T-helper 17 cell (primary cell): ENCODE data around the gene MCF2L. TPM values are rescaled to one million over a fixed set of nuclear protein-coding genes. Genes with fewer than 3 reads are reported as not detected.

Source experiments
- ATAC-seq: fragments of 150-1000 bp; cut with Tn5 transposase; 2 replicates; pipeline ENCODE4 v1.10.0; 2021; ENCODE audit warnings: mild to moderate bottlenecking, moderate library complexity
- DNase-seq, 3 donors: peaks; one replicate each; pipeline versions ENCODE4 v3.0.0 to v3.0.0-alpha.2; 2020 to 2021
- H3K9me3 ChIP-seq: one replicate; pipeline ENCODE4 v1.7.0; 2013; ENCODE audit warnings: low read length, mild to moderate bottlenecking; ENCODE audit not compliant: control insufficient read depth, poor library complexity, severe bottlenecking
- H3K27ac Mint-ChIP-seq: one replicate; pipeline ENCODE4 v1.8.0; 2022; ENCODE audit warnings: mild to moderate bottlenecking, moderate library complexity, mixed read lengths
- H3K27me3 Mint-ChIP-seq: one replicate; pipeline ENCODE4 v1.8.0; 2022; ENCODE audit warnings: mixed read lengths
- H3K36me3 Mint-ChIP-seq: one replicate; pipeline ENCODE4 v1.8.0; 2022; ENCODE audit warnings: low read depth, mixed read lengths
- H3K4me1 Mint-ChIP-seq: one replicate; pipeline ENCODE4 v1.8.0; 2022; ENCODE audit warnings: mild to moderate bottlenecking, mixed read lengths
- H3K4me3 Mint-ChIP-seq: one replicate; pipeline ENCODE4 v1.8.0; 2022; ENCODE audit warnings: mild to moderate bottlenecking, moderate library complexity, mixed read lengths
- total RNA-seq, 4 donors: library from RNA in 2 of 4; stranded (reverse) in 2 of 4; gene quantifications; one replicate each; pipeline ENCODE4 v1.2.3 and lab custom pipeline; 2022 to 2026

Gene MCF2L
- total RNA-seq, 2 donors from 2014 or later = 9.7 to 13.2 TPM

- Mint-ChIP-seq H3K36me3 (no peaks in the 10 kb centered on the region), H3K27ac (no peak overlapping the region), H3K4me3 (no peak overlapping the region), H3K4me1 (no peaks in the 10 kb centered on the region), H3K27me3 (peaks cover 15% of the 10 kb centered on the region)
- no peak for DNase-seq
- no peaks in the 10 kb centered on the region for H3K9me3 ChIP-seq
- no peak for ATAC-seq
These were observed 166.3 kb downstream of the MCF2L start for GRCh38 chr13:113135281-113135760.

DNA sequence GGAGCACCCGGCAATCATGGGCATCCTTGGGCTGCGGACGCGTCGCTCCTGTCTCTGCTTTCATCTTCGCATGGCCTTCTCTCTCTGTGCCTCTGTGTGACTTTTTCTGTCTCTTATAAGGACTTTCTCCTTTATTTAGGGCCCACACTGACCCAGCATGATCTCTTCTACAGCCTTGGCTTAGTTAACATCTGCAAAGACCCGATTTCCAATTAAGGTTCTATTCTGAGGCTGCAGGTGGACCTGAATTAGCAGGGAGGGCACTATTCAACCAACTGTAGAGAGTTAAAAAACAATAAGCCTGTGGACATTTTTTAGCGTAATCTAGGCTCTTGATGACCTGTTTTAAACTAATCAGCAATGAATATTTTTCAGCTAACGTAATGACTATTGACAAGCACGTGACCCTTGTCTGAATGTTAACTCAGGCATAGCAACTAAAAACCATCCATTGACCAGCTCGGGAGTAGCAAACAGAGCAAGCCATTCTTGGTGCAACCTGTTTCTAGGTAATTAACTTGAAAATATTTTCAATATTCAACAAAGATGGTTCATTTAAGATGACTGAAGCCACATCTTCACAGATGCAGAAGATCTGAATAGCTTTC, 168.8 kb downstream of the MCF2L start:
- Mint-ChIP-seq H3K4me1 (no peaks in the 10 kb centered on the region), H3K27ac (no peak overlapping the region), H3K36me3 (no peaks in the 10 kb centered on the region), H3K4me3 (no peak overlapping the region), H3K27me3 (peaks cover 10% of the 10 kb centered on the region)
- DNase-seq (no peak), ATAC-seq (no peak)
- H3K9me3 ChIP-seq = no peaks in the 10 kb centered on the region

GRCh38 chr13:113138792-113139551, 170.0 kb downstream of the MCF2L start:
- peaks cover 8% of the 10 kb centered on the region for H3K27me3 Mint-ChIP-seq
- no peak overlapping the region for H3K27ac Mint-ChIP-seq
- DNase-seq = no peak
- no peaks in the 10 kb centered on the region for H3K9me3 ChIP-seq
- H3K4me3 Mint-ChIP-seq = no peak overlapping the region
- no peak for ATAC-seq
- peaks cover 2% of the 10 kb centered on the region for H3K4me1 Mint-ChIP-seq
- H3K36me3 Mint-ChIP-seq = no peaks in the 10 kb centered on the region

- DNase-seq = no peak
- Mint-ChIP-seq H3K27ac (no peak overlapping the region), H3K36me3 (no peaks in the 10 kb centered on the region), H3K4me1 (peaks cover 2% of the 10 kb centered on the region), H3K4me3 (no peak overlapping the region), H3K27me3 (peaks cover 8% of the 10 kb centered on the region)
- no peak for ATAC-seq
- H3K9me3 ChIP-seq = no peaks in the 10 kb centered on the region
These were observed 170.6 kb downstream of the MCF2L start for GRCh38 chr13:113139577-113139976.

- peaks cover 2% of the 10 kb centered on the region for H3K4me1 Mint-ChIP-seq
- H3K36me3 Mint-ChIP-seq = no peaks in the 10 kb centered on the region
- H3K27me3 Mint-ChIP-seq = peaks cover 8% of the 10 kb centered on the region
- H3K4me3 Mint-ChIP-seq = no peak overlapping the region
- ATAC-seq = no peak
- no peak for DNase-seq
- no peaks in the 10 kb centered on the region for H3K9me3 ChIP-seq
- H3K27ac Mint-ChIP-seq = no peak overlapping the region
These were observed 171.9 kb downstream of the MCF2L start for GRCh38 chr13:113140677-113141600.

- no peaks in the 10 kb centered on the region for H3K9me3 ChIP-seq
- no peak overlapping the region for H3K27ac Mint-ChIP-seq
- H3K4me3 Mint-ChIP-seq = no peak overlapping the region
- DNase-seq (no peak), ATAC-seq (no peak)
- peaks cover 2% of the 10 kb centered on the region for H3K4me1 Mint-ChIP-seq
- H3K36me3 Mint-ChIP-seq = no peaks in the 10 kb centered on the region
- H3K27me3 Mint-ChIP-seq = peaks cover 9% of the 10 kb centered on the region
These were observed 172.6 kb downstream of the MCF2L start for GRCh38 chr13:113141601-113141970.

GRCh38 chr13:113142876-113143275, 173.9 kb downstream of the MCF2L start:
- ATAC-seq = no peak
- Mint-ChIP-seq H3K4me3 (no peak overlapping the region), H3K27ac (no peak overlapping the region), H3K4me1 (peaks cover 2% of the 10 kb centered on the region), H3K27me3 (peaks cover 6% of the 10 kb centered on the region), H3K36me3 (no peaks in the 10 kb centered on the region)
- H3K9me3 ChIP-seq = no peaks in the 10 kb centered on the region
- DNase-seq = no peak

- Mint-ChIP-seq H3K27ac (no peak overlapping the region), H3K4me1 (peaks cover 2% of the 10 kb centered on the region), H3K36me3 (no peaks in the 10 kb centered on the region), H3K27me3 (peaks cover 5% of the 10 kb centered on the region), H3K4me3 (no peak overlapping the region)
- H3K9me3 ChIP-seq = no peaks in the 10 kb centered on the region
- no peak for ATAC-seq
- DNase-seq = no peak
These were observed 174.6 kb downstream of the MCF2L start for GRCh38 chr13:113143466-113144254.

DNA sequence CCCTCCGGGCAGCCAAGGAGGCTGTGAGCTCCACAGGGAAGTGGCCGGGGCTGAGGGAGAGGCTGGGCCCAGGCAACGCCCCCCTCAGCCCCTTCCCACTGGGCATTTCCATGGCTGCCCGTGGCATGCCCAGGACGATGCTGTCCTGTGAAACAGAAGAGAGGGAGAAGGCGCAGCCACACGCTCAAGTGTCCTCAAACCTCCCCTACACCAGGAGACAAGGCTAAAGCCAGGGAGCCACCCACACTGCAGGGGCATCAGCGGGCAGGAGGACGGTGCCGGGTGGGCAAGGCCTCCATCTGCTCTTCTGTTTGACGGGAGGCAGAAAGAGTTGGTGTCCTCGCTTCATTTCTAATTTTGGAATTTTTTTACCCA, 175.2 kb downstream of the MCF2L start:
- H3K27me3 Mint-ChIP-seq = peaks cover 5% of the 10 kb centered on the region
- no peaks in the 10 kb centered on the region for H3K36me3 Mint-ChIP-seq
- no peak overlapping the region for H3K4me3 Mint-ChIP-seq
- no peak overlapping the region for H3K27ac Mint-ChIP-seq
- no peak for DNase-seq
- H3K4me1 Mint-ChIP-seq = peaks cover 2% of the 10 kb centered on the region
- no peaks in the 10 kb centered on the region for H3K9me3 ChIP-seq
- no peak for ATAC-seq

DNA sequence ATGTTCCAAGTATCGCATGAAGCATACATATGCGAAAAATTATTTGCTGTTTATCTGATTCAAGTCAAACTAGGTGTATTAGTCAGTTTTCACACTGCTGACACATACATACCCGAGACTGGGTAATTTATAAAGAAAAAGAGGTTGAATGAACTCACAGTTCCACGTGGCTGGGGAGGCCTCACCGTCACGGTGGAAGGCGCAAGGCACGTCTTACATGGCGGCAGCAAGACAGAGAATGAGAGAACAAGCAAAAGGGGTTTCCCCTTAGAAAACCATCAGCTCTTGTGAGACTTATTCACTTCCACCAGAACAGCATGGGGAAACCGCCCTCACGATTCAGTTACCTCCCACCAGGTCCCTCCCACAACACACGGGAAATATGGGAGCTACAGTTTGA, 176.5 kb downstream of the MCF2L start:
- ATAC-seq (no peak), DNase-seq (no peak)
- no peak overlapping the region for H3K4me3 Mint-ChIP-seq
- no peaks in the 10 kb centered on the region for H3K9me3 ChIP-seq
- H3K27ac Mint-ChIP-seq = no peak overlapping the region
- H3K4me1 Mint-ChIP-seq = peaks cover 2% of the 10 kb centered on the region
- no peaks in the 10 kb centered on the region for H3K36me3 Mint-ChIP-seq
- H3K27me3 Mint-ChIP-seq = peaks cover 5% of the 10 kb centered on the region

- Mint-ChIP-seq H3K27me3 (peaks cover 5% of the 10 kb centered on the region), H3K36me3 (no peaks in the 10 kb centered on the region), H3K4me3 (no peak overlapping the region), H3K27ac (no peak overlapping the region), H3K4me1 (peaks cover 2% of the 10 kb centered on the region)
- no peak for DNase-seq
- no peak for ATAC-seq
- no peaks in the 10 kb centered on the region for H3K9me3 ChIP-seq
These were observed 177.0 kb downstream of the MCF2L start for GRCh38 chr13:113145911-113146598.

GRCh38 chr13:113146750-113147149, 177.7 kb downstream of the MCF2L start:
- Mint-ChIP-seq H3K27ac (no peak overlapping the region), H3K4me3 (no peak overlapping the region), H3K36me3 (no peaks in the 10 kb centered on the region), H3K4me1 (peaks cover 2% of the 10 kb centered on the region), H3K27me3 (peaks cover 5% of the 10 kb centered on the region)
- no peaks in the 10 kb centered on the region for H3K9me3 ChIP-seq
- ATAC-seq (no peak), DNase-seq (no peak)
